ENCODE data around the gene SLC22A16.

- TF ChIP-seq POLR2A (IDR thresholded peaks at IDR 0.05) = no peak
- TF ChIP-seq CTCF (IDR thresholded peaks at IDR 0.05) = no peak
- TF ChIP-seq EP300 (IDR thresholded peaks at IDR 0.05) = no peak
Observed at GRCh38 chr6:110468731-110469130, 7.7 kb downstream of the SLC22A16 start.
